ENCODE data around the gene OTOG. TPM values are rescaled to one million over a fixed set of nuclear protein-coding genes. Genes with fewer than 3 reads are reported as not detected.

The OTOG gene
- total and polyA plus RNA-seq, 3 experiments from 2014 or later = not detected

- Histone ChIP-seq H3K36me3 (ENCODE audit: insufficient read depth, low read length) (no peaks in the 10 kb centered on the region), H3K4me1 (ENCODE audit: insufficient read depth, low read length) (no peaks in the 10 kb centered on the region), H3K27me3 (ENCODE audit: insufficient read depth, low read length, poor library complexity, severe bottlenecking) (no peaks in the 10 kb centered on the region), H3K9me3 (ENCODE audit: low read length) (no peaks in the 10 kb centered on the region), H3K27ac (ENCODE audit: low read depth, low read length) (no peak overlapping the region), H3K4me3 (ENCODE audit: low read length) (no peak overlapping the region)
- ChIA-PET CTCF (no interaction called here), POLR2A (no interaction called here)
- H3K27me3 Mint-ChIP-seq = peaks cover 5 to 13% of the 10 kb centered on the region in 2 donors
- H3K36me3 Mint-ChIP-seq = no peaks in the 10 kb centered on the region
- no peak overlapping the region for H3K4me3 Mint-ChIP-seq
- no peaks in the 10 kb centered on the region for H3K9me3 Mint-ChIP-seq
- H3K4me1 Mint-ChIP-seq = no peaks in the 10 kb centered on the region
- DNase-seq = no peak
- no peak overlapping the region for H3K27ac Mint-ChIP-seq
Observed at GRCh38 chr11:17609291-17610084, 62.4 kb downstream of the OTOG start.

GRCh38 chr11:17610085-17610894 is 63.2 kb downstream of the OTOG start:
- H3K9me3 Mint-ChIP-seq = no peaks in the 10 kb centered on the region
- CTCF ChIA-PET = interaction anchor here (1.1 kb wide), 1 partner anchor 12 kb away, joined by 4 read pairs; no protein-coding TSS in a partner anchor
- H3K4me1 ChIP-seq (ENCODE audit: insufficient read depth, low read length) = no peaks in the 10 kb centered on the region
- H3K4me3 Mint-ChIP-seq = no peak overlapping the region
- POLR2A ChIA-PET = no interaction called here
- H3K4me1 Mint-ChIP-seq = no peaks in the 10 kb centered on the region
- no peak for DNase-seq
- no peak overlapping the region for H3K4me3 ChIP-seq (ENCODE audit: low read length)
- no peaks in the 10 kb centered on the region for H3K27me3 ChIP-seq (ENCODE audit: insufficient read depth, low read length, poor library complexity, severe bottlenecking)
- H3K27ac Mint-ChIP-seq = no peak overlapping the region
- H3K27ac ChIP-seq (ENCODE audit: low read depth, low read length) = no peak overlapping the region
- no peaks in the 10 kb centered on the region for H3K9me3 ChIP-seq (ENCODE audit: low read length)
- H3K36me3 Mint-ChIP-seq = no peaks in the 10 kb centered on the region
- peaks cover 5 to 15% of the 10 kb centered on the region in 2 donors for H3K27me3 Mint-ChIP-seq
- H3K36me3 ChIP-seq (ENCODE audit: insufficient read depth, low read length) = no peaks in the 10 kb centered on the region

- Mint-ChIP-seq H3K4me1 (no peaks in the 10 kb centered on the region), H3K4me3 (no peak overlapping the region), H3K27ac (no peak overlapping the region), H3K9me3 (no peaks in the 10 kb centered on the region), H3K27me3 (peaks cover 5 to 15% of the 10 kb centered on the region in 2 donors), H3K36me3 (no peaks in the 10 kb centered on the region)
- no peaks in the 10 kb centered on the region for H3K4me1 ChIP-seq (ENCODE audit: insufficient read depth, low read length)
- ChIA-PET POLR2A (no interaction called here), CTCF (interaction anchor here (1.1 kb wide), 1 partner anchor 12 kb away, joined by 4 read pairs; no protein-coding TSS in a partner anchor)
- no peak for DNase-seq
- H3K36me3 ChIP-seq (ENCODE audit: insufficient read depth, low read length) = no peaks in the 10 kb centered on the region
- no peak overlapping the region for H3K4me3 ChIP-seq (ENCODE audit: low read length)
- H3K9me3 ChIP-seq (ENCODE audit: low read length) = no peaks in the 10 kb centered on the region
- H3K27ac ChIP-seq (ENCODE audit: low read depth, low read length) = no peak overlapping the region
- H3K27me3 ChIP-seq (ENCODE audit: insufficient read depth, low read length, poor library complexity, severe bottlenecking) = no peaks in the 10 kb centered on the region
Observed at GRCh38 chr11:17611049-17611448, 64.0 kb downstream of the OTOG start.

- no peak for DNase-seq
- Mint-ChIP-seq H3K4me3 (no peak overlapping the region), H3K27me3 (peaks cover 5 to 15% of the 10 kb centered on the region in 2 donors), H3K36me3 (no peaks in the 10 kb centered on the region), H3K27ac (no peak overlapping the region), H3K9me3 (no peaks in the 10 kb centered on the region), H3K4me1 (no peaks in the 10 kb centered on the region)
- H3K9me3 ChIP-seq (ENCODE audit: low read length) = no peaks in the 10 kb centered on the region
- POLR2A ChIA-PET = no interaction called here
- H3K4me1 ChIP-seq (ENCODE audit: insufficient read depth, low read length) = no peaks in the 10 kb centered on the region
- no peak overlapping the region for H3K4me3 ChIP-seq (ENCODE audit: low read length)
- CTCF ChIA-PET = no interaction called here
- no peaks in the 10 kb centered on the region for H3K36me3 ChIP-seq (ENCODE audit: insufficient read depth, low read length)
- no peaks in the 10 kb centered on the region for H3K27me3 ChIP-seq (ENCODE audit: insufficient read depth, low read length, poor library complexity, severe bottlenecking)
- no peak overlapping the region for H3K27ac ChIP-seq (ENCODE audit: low read depth, low read length)
Observed at GRCh38 chr11:17611503-17612220, 64.6 kb downstream of the OTOG start.

- H3K9me3 Mint-ChIP-seq = no peaks in the 10 kb centered on the region
- Histone ChIP-seq H3K36me3 (ENCODE audit: insufficient read depth, low read length) (no peaks in the 10 kb centered on the region), H3K4me3 (ENCODE audit: low read length) (no peak overlapping the region), H3K4me1 (ENCODE audit: insufficient read depth, low read length) (no peaks in the 10 kb centered on the region), H3K27ac (ENCODE audit: low read depth, low read length) (no peak overlapping the region), H3K27me3 (ENCODE audit: insufficient read depth, low read length, poor library complexity, severe bottlenecking) (no peaks in the 10 kb centered on the region), H3K9me3 (ENCODE audit: low read length) (no peaks in the 10 kb centered on the region)
- H3K4me3 Mint-ChIP-seq = no peak overlapping the region
- no peaks in the 10 kb centered on the region for H3K4me1 Mint-ChIP-seq
- DNase-seq = no peak
- POLR2A ChIA-PET = no interaction called here
- H3K27ac Mint-ChIP-seq = no peak overlapping the region
- CTCF ChIA-PET = no interaction called here
- H3K36me3 Mint-ChIP-seq = no peaks in the 10 kb centered on the region
- H3K27me3 Mint-ChIP-seq = peaks cover 5 to 15% of the 10 kb centered on the region in 2 donors
Observed at GRCh38 chr11:17612221-17613188, 65.4 kb downstream of the OTOG start.

GRCh38 chr11:17613428-17613962 is 66.4 kb downstream of the OTOG start:
- Mint-ChIP-seq H3K4me1 (no peaks in the 10 kb centered on the region), H3K36me3 (no peaks in the 10 kb centered on the region), H3K4me3 (no peak overlapping the region), H3K27me3 (peaks cover 5 to 19% of the 10 kb centered on the region in 2 donors), H3K27ac (no peak overlapping the region), H3K9me3 (peaks cover 0 to 4% (median 0%) of the 10 kb centered on the region in 5 donors)
- ChIA-PET POLR2A (no interaction called here), CTCF (no interaction called here)
- DNase-seq = no peak
- H3K27ac ChIP-seq (ENCODE audit: low read depth, low read length) = no peak overlapping the region
- no peaks in the 10 kb centered on the region for H3K4me1 ChIP-seq (ENCODE audit: insufficient read depth, low read length)
- no peaks in the 10 kb centered on the region for H3K36me3 ChIP-seq (ENCODE audit: insufficient read depth, low read length)
- H3K27me3 ChIP-seq (ENCODE audit: insufficient read depth, low read length, poor library complexity, severe bottlenecking) = no peaks in the 10 kb centered on the region
- H3K4me3 ChIP-seq (ENCODE audit: low read length) = no peak overlapping the region
- H3K9me3 ChIP-seq (ENCODE audit: low read length) = no peaks in the 10 kb centered on the region

- no peak for DNase-seq
- ChIA-PET CTCF (no interaction called here), POLR2A (no interaction called here)
- H3K36me3 Mint-ChIP-seq = no peaks in the 10 kb centered on the region
- no peaks in the 10 kb centered on the region for H3K36me3 ChIP-seq (ENCODE audit: insufficient read depth, low read length)
- no peak overlapping the region for H3K27ac Mint-ChIP-seq
- H3K27me3 ChIP-seq (ENCODE audit: insufficient read depth, low read length, poor library complexity, severe bottlenecking) = no peaks in the 10 kb centered on the region
- H3K27ac ChIP-seq (ENCODE audit: low read depth, low read length) = no peak overlapping the region
- H3K4me3 ChIP-seq (ENCODE audit: low read length) = no peak overlapping the region
- H3K4me3 Mint-ChIP-seq = no peak overlapping the region
- H3K9me3 Mint-ChIP-seq = peaks cover 0 to 4% (median 0%) of the 10 kb centered on the region in 5 donors
- no peaks in the 10 kb centered on the region for H3K4me1 ChIP-seq (ENCODE audit: insufficient read depth, low read length)
- H3K4me1 Mint-ChIP-seq = no peaks in the 10 kb centered on the region
- peaks cover 5 to 21% of the 10 kb centered on the region in 2 donors for H3K27me3 Mint-ChIP-seq
- H3K9me3 ChIP-seq (ENCODE audit: low read length) = no peaks in the 10 kb centered on the region
Observed at GRCh38 chr11:17613983-17614382, 66.9 kb downstream of the OTOG start.

All from CD8-positive, alpha-beta memory T cell (primary cell).